H9 (cell line): Measurements from ENCODE around the gene IL36B. TPM values are rescaled to one million over a fixed set of nuclear protein-coding genes. Genes with fewer than 3 reads are reported as not detected.

ENCODE experiments used
- DNase-seq: peaks from one replicate; pipeline ENCODE4 v3.0.0-alpha.2; 2017
- H2AFZ ChIP-seq: one replicate; pipeline ENCODE4 v1.6.1; 2013; ENCODE audit warnings: mild to moderate bottlenecking, low read length, control low read depth, moderate library complexity
- H2AK5ac ChIP-seq: 2 replicates; pipeline ENCODE4 v1.6.1; 2013; ENCODE audit warnings: low read length, control low read depth, mixed read lengths; ENCODE audit not compliant: insufficient read length
- H2BK120ac ChIP-seq: one replicate; pipeline ENCODE4 v1.6.1; 2013; ENCODE audit warnings: low read depth, mild to moderate bottlenecking, low read length, control low read depth, inconsistent platforms; ENCODE audit not compliant: poor library complexity, severe bottlenecking
- H2BK12ac ChIP-seq: 2 replicates; pipeline ENCODE4 v1.6.1; 2013; ENCODE audit warnings: low read length, control low read depth, mixed read lengths, low read depth; ENCODE audit not compliant: insufficient read length
- H2BK15ac ChIP-seq: 2 replicates; pipeline ENCODE4 v1.6.1; 2013; ENCODE audit warnings: low read depth, low read length, control low read depth
- H2BK20ac ChIP-seq: one replicate; pipeline ENCODE4 v1.6.1; 2013; ENCODE audit warnings: low read depth, mild to moderate bottlenecking, low read length, control low read depth, inconsistent platforms; ENCODE audit not compliant: poor library complexity, severe bottlenecking
- H2BK5ac ChIP-seq: 2 replicates; pipeline ENCODE4 v1.6.1; 2013; ENCODE audit warnings: low read length, control low read depth, mixed read lengths; ENCODE audit not compliant: insufficient read length
- H3K14ac ChIP-seq: 2 replicates; pipeline ENCODE4 v1.6.1; 2013; ENCODE audit warnings: low read length, control low read depth; ENCODE audit not compliant: insufficient read depth
- H3K18ac ChIP-seq: 2 replicates; pipeline ENCODE4 v1.6.1; 2013; ENCODE audit warnings: low read depth, mild to moderate bottlenecking, mixed read lengths, low read length, control low read depth; ENCODE audit not compliant: insufficient read length
- H3K23ac ChIP-seq: 2 replicates; pipeline ENCODE4 v1.6.1; 2013; ENCODE audit warnings: low read length, control low read depth, mixed read lengths, low read depth; ENCODE audit not compliant: insufficient read length
- H3K23me2 ChIP-seq: 2 replicates; pipeline ENCODE4 v1.6.1; 2013; ENCODE audit warnings: low read depth, mild to moderate bottlenecking, mixed read lengths, low read length, control low read depth; ENCODE audit not compliant: insufficient read length, poor library complexity, severe bottlenecking
- H3K27ac ChIP-seq: 2 replicates; pipeline ENCODE4 v1.5.1; 2013; ENCODE audit warnings: low read length, control low read depth, mixed read lengths, low read depth; ENCODE audit not compliant: insufficient read length
- H3K27me3 ChIP-seq: 2 replicates; pipeline ENCODE4 v1.6.1; 2013; ENCODE audit warnings: low read length, control low read depth, inconsistent platforms; ENCODE audit not compliant: insufficient read depth
- H3K4ac ChIP-seq: 2 replicates; pipeline ENCODE4 v1.6.1; 2013; ENCODE audit warnings: low read depth, mild to moderate bottlenecking, control low read depth, inconsistent platforms, low read length, moderate library complexity
- H3K4me1 ChIP-seq: 2 replicates; pipeline ENCODE4 v1.6.1; 2013; ENCODE audit warnings: low read length, control low read depth, inconsistent platforms; ENCODE audit not compliant: insufficient read depth
- H3K4me2 ChIP-seq: 2 replicates; pipeline ENCODE4 v1.6.1; 2013; ENCODE audit warnings: low read length, control low read depth, mixed read lengths; ENCODE audit not compliant: insufficient read length, insufficient read depth
- H3K56ac ChIP-seq: 2 replicates; pipeline ENCODE4 v1.6.1; 2013; ENCODE audit warnings: low read depth, mild to moderate bottlenecking, mixed read lengths, low read length, control low read depth; ENCODE audit not compliant: insufficient read length
- H3K79me1 ChIP-seq: 2 replicates; pipeline ENCODE4 v1.6.1; 2013; ENCODE audit warnings: low read depth, mild to moderate bottlenecking, moderate library complexity, low read length, control low read depth, inconsistent platforms; ENCODE audit not compliant: insufficient read depth, poor library complexity, severe bottlenecking
- H3K79me2 ChIP-seq: 2 replicates; pipeline ENCODE4 v1.6.1; 2013; ENCODE audit warnings: low read length, control low read depth, inconsistent platforms; ENCODE audit not compliant: insufficient read depth
- H3K9ac ChIP-seq: 2 replicates; pipeline ENCODE4 v1.6.1; 2013; ENCODE audit warnings: low read length, control low read depth, mixed read lengths; ENCODE audit not compliant: insufficient read length; ENCODE audit errors: extremely low read depth
- H3K9me3 ChIP-seq: one replicate; pipeline ENCODE4 v1.6.1; 2013; ENCODE audit warnings: low read depth, low read length, inconsistent platforms; ENCODE audit not compliant: control insufficient read depth
- H3T11ph ChIP-seq: one replicate; pipeline ENCODE4 v1.6.1; 2013; ENCODE audit warnings: mild to moderate bottlenecking, low read length, control low read depth, inconsistent platforms
- H4K20me1 ChIP-seq: one replicate; pipeline ENCODE4 v1.6.1; 2013; ENCODE audit not compliant: control insufficient read depth, insufficient read length, insufficient read depth
- H4K5ac ChIP-seq: 2 replicates; pipeline ENCODE4 v1.6.1; 2013; ENCODE audit warnings: low read depth, mild to moderate bottlenecking, mixed read lengths, low read length, control low read depth; ENCODE audit not compliant: insufficient read length
- H4K8ac ChIP-seq: replicated peaks from 2 replicates; pipeline ENCODE4 v1.6.1; 2013; ENCODE audit warnings: low read length, control low read depth, mixed read lengths, low read depth; ENCODE audit not compliant: insufficient read length
- H4K91ac ChIP-seq: 2 replicates; pipeline ENCODE4 v1.6.1; 2013; ENCODE audit warnings: low read depth, mild to moderate bottlenecking, moderate library complexity, mixed read lengths, low read length, control low read depth; ENCODE audit not compliant: insufficient read length
- H3K27ac Mint-ChIP-seq, 3 experiments: 2 replicates in 2 of 3; 3 replicates in 1 of 3; pipeline ENCODE4 v1.8.0; 2020 to 2021; ENCODE audit warnings: mixed read lengths in 3 of 3, mild to moderate bottlenecking in 1 of 3, moderate library complexity in 1 of 3
- H3K27me3 Mint-ChIP-seq: 2 replicates; pipeline ENCODE4 v1.8.0; 2021; ENCODE audit warnings: low read depth, mild to moderate bottlenecking, moderate library complexity, mixed read lengths
- H3K36me3 Mint-ChIP-seq, 3 experiments: 2 replicates in 2 of 3; 3 replicates in 1 of 3; pipeline ENCODE4 v1.8.0; 2020 to 2021; ENCODE audit warnings: low read depth in 3 of 3, mixed read lengths in 3 of 3; ENCODE audit not compliant: insufficient read depth in 1 of 3
- H3K4me1 Mint-ChIP-seq, 2 experiments: 2 replicates each; pipeline ENCODE4 v1.8.0; 2020; ENCODE audit warnings: mixed read lengths in 2 of 2
- H3K4me3 Mint-ChIP-seq, 2 experiments: 2 replicates in 1 of 2; 3 replicates in 1 of 2; pipeline ENCODE4 v1.8.0; 2020 to 2021; ENCODE audit warnings: mild to moderate bottlenecking in 2 of 2, mixed read lengths in 2 of 2, moderate library complexity in 1 of 2
- H3K9me3 Mint-ChIP-seq, 2 experiments: 2 replicates in 1 of 2; 3 replicates in 1 of 2; pipeline ENCODE4 v1.8.0; 2020; ENCODE audit warnings: mild to moderate bottlenecking in 2 of 2, mixed read lengths in 2 of 2, moderate library complexity in 1 of 2
- WGBS: extraction: QIAGEN DNeasy Blood & Tissue Kit; methylation state at CpG from one replicate; pipeline ENCODE4 v1.1.7; 2013; ENCODE audit warnings: missing lambda C conversion rate, low lambda C conversion rate, mixed read lengths; ENCODE audit not compliant: insufficient read length; ENCODE audit errors: extremely low coverage; 5-methylcytosine and 5-hydroxymethylcytosine counted together
- total RNA-seq: library from RNA; stranded (reverse); gene quantifications from 2 replicates; pipeline ENCODE4 v1.2.1, GENCODE V29; 2021
- TF ChIP-seq, protein P1 (sequence below): fragments of 200-600 bp; sonication (generic); conservative IDR thresholded peaks from 3 replicates; pipeline ENCODE4 v1.8.0; 2021; ENCODE audit warnings: antibody characterized with exemption, mild to moderate bottlenecking

IL36B gene
- total RNA-seq, 1 experiment from 2014 or later = not detected

DNA sequence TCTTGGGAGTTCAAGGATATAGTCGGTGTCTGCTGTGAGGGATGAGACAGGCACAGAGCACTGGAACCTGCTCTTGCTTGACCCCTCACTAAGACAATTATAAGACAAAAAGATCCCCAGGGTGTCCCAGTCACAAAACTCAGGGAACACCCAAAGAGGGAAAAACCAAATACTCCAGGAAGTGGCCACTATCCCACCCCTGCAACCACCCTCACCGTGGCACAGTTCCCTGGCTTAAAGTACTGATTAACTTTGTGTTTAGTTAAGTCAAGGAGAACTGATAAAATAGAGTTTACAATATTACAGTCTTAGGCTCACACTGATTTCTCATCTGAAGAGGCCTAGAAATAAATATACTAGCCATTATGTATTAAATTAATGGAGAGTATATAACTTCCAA, 13.5 kb downstream of the IL36B start:
- no peaks in the 10 kb centered on the region for H3K9me3 ChIP-seq
- no peak overlapping the region for H3K23ac ChIP-seq
- H3K27ac ChIP-seq = no peak overlapping the region
- no peaks in the 10 kb centered on the region for H3K4me1 Mint-ChIP-seq
- H3K27me3 Mint-ChIP-seq = peaks cover 21% of the 10 kb centered on the region
- H3K56ac ChIP-seq = no peak overlapping the region
- no peak overlapping the region for H4K91ac ChIP-seq
- TF ChIP-seq, protein P1, sequence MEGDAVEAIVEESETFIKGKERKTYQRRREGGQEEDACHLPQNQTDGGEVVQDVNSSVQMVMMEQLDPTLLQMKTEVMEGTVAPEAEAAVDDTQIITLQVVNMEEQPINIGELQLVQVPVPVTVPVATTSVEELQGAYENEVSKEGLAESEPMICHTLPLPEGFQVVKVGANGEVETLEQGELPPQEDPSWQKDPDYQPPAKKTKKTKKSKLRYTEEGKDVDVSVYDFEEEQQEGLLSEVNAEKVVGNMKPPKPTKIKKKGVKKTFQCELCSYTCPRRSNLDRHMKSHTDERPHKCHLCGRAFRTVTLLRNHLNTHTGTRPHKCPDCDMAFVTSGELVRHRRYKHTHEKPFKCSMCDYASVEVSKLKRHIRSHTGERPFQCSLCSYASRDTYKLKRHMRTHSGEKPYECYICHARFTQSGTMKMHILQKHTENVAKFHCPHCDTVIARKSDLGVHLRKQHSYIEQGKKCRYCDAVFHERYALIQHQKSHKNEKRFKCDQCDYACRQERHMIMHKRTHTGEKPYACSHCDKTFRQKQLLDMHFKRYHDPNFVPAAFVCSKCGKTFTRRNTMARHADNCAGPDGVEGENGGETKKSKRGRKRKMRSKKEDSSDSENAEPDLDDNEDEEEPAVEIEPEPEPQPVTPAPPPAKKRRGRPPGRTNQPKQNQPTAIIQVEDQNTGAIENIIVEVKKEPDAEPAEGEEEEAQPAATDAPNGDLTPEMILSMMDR = no peak
- H2BK120ac ChIP-seq = no peak overlapping the region
- H2BK15ac ChIP-seq = no peak overlapping the region
- H3K9ac ChIP-seq = no peak overlapping the region
- H2AFZ ChIP-seq = no peak overlapping the region
- H4K8ac ChIP-seq = no peak overlapping the region
- H3K79me2 ChIP-seq = no peaks in the 10 kb centered on the region
- no peak overlapping the region for H3T11ph ChIP-seq
- no peak overlapping the region for H3K18ac ChIP-seq
- H3K4ac ChIP-seq = no peak overlapping the region
- no peak overlapping the region for H3K27ac Mint-ChIP-seq
- no peak overlapping the region for H2BK20ac ChIP-seq
- DNase-seq = no peak
- H3K23me2 ChIP-seq = no peaks in the 10 kb centered on the region
- H2BK12ac ChIP-seq = no peak overlapping the region
- H2AK5ac ChIP-seq = no peak overlapping the region
- no peak overlapping the region for H3K4me3 Mint-ChIP-seq
- WGBS = no CpG with 5 or more reads among the region's 2 CpGs
- no peak overlapping the region for H3K14ac ChIP-seq
- H3K4me2 ChIP-seq = no peak overlapping the region
- H3K36me3 Mint-ChIP-seq = no peaks in the 10 kb centered on the region
- H3K4me1 ChIP-seq = no peaks in the 10 kb centered on the region
- no peaks in the 10 kb centered on the region for H3K27me3 ChIP-seq
- no peak overlapping the region for H2BK5ac ChIP-seq
- H4K5ac ChIP-seq = no peak overlapping the region
- H3K9me3 Mint-ChIP-seq = peaks cover 0 to 42% of the 10 kb centered on the region in 2 experiments; a peak in 2 of 5 replicates
- no peaks in the 10 kb centered on the region for H4K20me1 ChIP-seq
- no peaks in the 10 kb centered on the region for H3K79me1 ChIP-seq
